A549 treated with AZD9567 at 1 μM for 4 hours (cell line): ENCODE data around the gene ELAVL2. TPM values are rescaled to one million over a fixed set of nuclear protein-coding genes. Genes with fewer than 3 reads are reported as not detected.

Experiments used
- total RNA-seq: library from RNA; stranded (reverse); fragments of 200-300 nt; extraction: Qiagen RNA extraction; gene quantifications from 5 replicates; pipeline ENCODE4 v1.2.3, GENCODE V29; 2022; ENCODE audit not compliant: insufficient read depth

Gene ELAVL2
- 0.04 to 0.10 TPM (median 0.05 TPM) in 3 of 5 replicates, not detected in the others for total RNA-seq

DNA sequence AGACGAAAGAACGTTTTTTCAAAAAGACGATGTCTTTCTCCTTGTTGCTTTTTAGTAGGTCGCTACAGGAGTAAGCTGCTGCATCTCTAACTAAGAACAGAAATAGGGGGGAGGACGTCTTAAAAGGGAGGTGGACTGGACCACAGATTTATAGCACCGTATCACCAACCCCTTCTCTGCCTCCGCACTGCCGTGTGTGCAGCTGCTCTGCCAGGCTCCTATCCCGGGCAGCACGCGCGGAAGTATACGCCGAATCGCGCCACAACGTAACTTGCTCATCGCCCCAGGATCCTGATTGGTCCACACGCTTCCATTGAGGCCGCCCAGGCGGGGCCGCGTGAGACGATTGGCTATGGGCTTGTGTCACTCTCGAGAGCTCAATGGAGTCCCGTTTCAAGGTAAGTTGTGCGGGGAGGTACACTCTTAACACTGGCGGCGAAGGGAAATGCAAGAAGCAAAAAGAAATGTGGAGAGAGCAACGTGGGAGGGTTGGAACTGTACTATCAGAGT is at the start of gene ELAVL2:
Gene ELAVL2, minus strand, starts transcription at position 121 of the 510 bp plus-strand sequence. CDS start 64,006 bp downstream, outside the sequence.

